Measurements from ENCODE around the gene OSBPL5. TPM values are rescaled to one million over a fixed set of nuclear protein-coding genes. Genes with fewer than 3 reads are reported as not detected.

OSBPL5 gene
- total and polyA plus RNA-seq, 4 experiments from 2014 or later, result 0.75 to 5.2 (median 2.9) TPM

- no peaks in the 10 kb centered on the region for H3K4me1 Mint-ChIP-seq
- no peak for DNase-seq
- CTCF ChIA-PET (ENCODE audit: partially characterized antibody), result no interaction called here
- no peaks in the 10 kb centered on the region for H3K36me3 Mint-ChIP-seq
- H3K27ac ChIP-seq (ENCODE audit: low read depth, low read length), result no peak overlapping the region
- H3K27ac Mint-ChIP-seq, result no peak overlapping the region
- POLR2A ChIA-PET (ENCODE audit: partially characterized antibody), result no interaction called here
- no peaks in the 10 kb centered on the region for H3K27me3 ChIP-seq (ENCODE audit: insufficient read depth, low read length)
- no peaks in the 10 kb centered on the region for H3K27me3 Mint-ChIP-seq
- H3K4me3 Mint-ChIP-seq, result no peak overlapping the region
- H3K4me3 ChIP-seq (ENCODE audit: low read length in 2 of 2), result no peak overlapping the region
- H3K9me3 Mint-ChIP-seq, result no peaks in the 10 kb centered on the region
- H3K9me3 ChIP-seq (ENCODE audit: control insufficient read depth in 1 of 2, low read length in 2 of 2), result no peaks in the 10 kb centered on the region
- intact Hi-C loops (cut with micrococcal nuclease), result no loop called here
- H3K4me1 ChIP-seq (ENCODE audit: insufficient read depth, low read length), result no peaks in the 10 kb centered on the region
- no peaks in the 10 kb centered on the region for H3K36me3 ChIP-seq (ENCODE audit: insufficient read depth, low read length)
Measured at GRCh38 chr11:3104961-3105790, 59.9 kb downstream of the OSBPL5 start.

- DNase-seq, result no peak
- CTCF ChIA-PET (ENCODE audit: partially characterized antibody), result no interaction called here
- POLR2A ChIA-PET (ENCODE audit: partially characterized antibody), result no interaction called here
Measured at GRCh38 chr11:3104051-3104714, 60.9 kb downstream of the OSBPL5 start.

GRCh38 chr11:3103076-3103475 lies 62.0 kb downstream of the OSBPL5 start:
- Mint-ChIP-seq H3K27ac (no peak overlapping the region), H3K4me1 (peaks cover 3 to 12% (median 8%) of the 10 kb centered on the region in 4 donors), H3K4me3 (no peak overlapping the region), H3K27me3 (no peaks in the 10 kb centered on the region), H3K36me3 (no peaks in the 10 kb centered on the region), H3K9me3 (no peaks in the 10 kb centered on the region)
- H3K4me3 ChIP-seq (ENCODE audit: low read length in 2 of 2), result no peak overlapping the region
- H3K9me3 ChIP-seq (ENCODE audit: control insufficient read depth in 1 of 2, low read length in 2 of 2), result no peaks in the 10 kb centered on the region
- no peaks in the 10 kb centered on the region for H3K36me3 ChIP-seq (ENCODE audit: insufficient read depth, low read length)
- H3K27ac ChIP-seq (ENCODE audit: low read depth, low read length), result no peak overlapping the region
- DNase-seq, result no peak
- intact Hi-C loops (cut with micrococcal nuclease), result no loop called here
- CTCF ChIA-PET (ENCODE audit: partially characterized antibody), result no interaction called here
- POLR2A ChIA-PET (ENCODE audit: partially characterized antibody), result no interaction called here
- H3K27me3 ChIP-seq (ENCODE audit: insufficient read depth, low read length), result no peaks in the 10 kb centered on the region
- H3K4me1 ChIP-seq (ENCODE audit: insufficient read depth, low read length), result no peaks in the 10 kb centered on the region

More at GRCh38 chr11:3104051-3104714, 60.9 kb downstream of the OSBPL5 start:
- Histone ChIP-seq H3K27ac (ENCODE audit: low read depth, low read length) (no peak overlapping the region), H3K4me3 (ENCODE audit: low read length in 2 of 2) (no peak overlapping the region), H3K4me1 (ENCODE audit: insufficient read depth, low read length) (no peaks in the 10 kb centered on the region), H3K36me3 (ENCODE audit: insufficient read depth, low read length) (no peaks in the 10 kb centered on the region), H3K27me3 (ENCODE audit: insufficient read depth, low read length) (no peaks in the 10 kb centered on the region), H3K9me3 (ENCODE audit: control insufficient read depth in 1 of 2, low read length in 2 of 2) (no peaks in the 10 kb centered on the region)
- no peaks in the 10 kb centered on the region for H3K36me3 Mint-ChIP-seq
- H3K4me3 Mint-ChIP-seq, result no peak overlapping the region
- H3K27me3 Mint-ChIP-seq, result no peaks in the 10 kb centered on the region
- intact Hi-C loops (cut with micrococcal nuclease), result no loop called here
- no peak overlapping the region for H3K27ac Mint-ChIP-seq
- no peaks in the 10 kb centered on the region for H3K9me3 Mint-ChIP-seq
- peaks cover 0 to 5% (median 5%) of the 10 kb centered on the region in 4 donors for H3K4me1 Mint-ChIP-seq

GRCh38 chr11:3102641-3102921 lies 62.5 kb downstream of the OSBPL5 start:
- intact Hi-C loops (cut with micrococcal nuclease), result no loop called here
- Mint-ChIP-seq H3K9me3 (no peaks in the 10 kb centered on the region), H3K27ac (no peak overlapping the region), H3K36me3 (no peaks in the 10 kb centered on the region), H3K4me3 (no peak overlapping the region), H3K27me3 (no peaks in the 10 kb centered on the region), H3K4me1 (peaks cover 4 to 14% (median 8%) of the 10 kb centered on the region in 4 donors)
- no peaks in the 10 kb centered on the region for H3K27me3 ChIP-seq (ENCODE audit: insufficient read depth, low read length)
- ChIA-PET CTCF (ENCODE audit: partially characterized antibody) (interaction anchor here (0.7 kb wide), 1 partner anchor 11 kb away, joined by 3 read pairs; no protein-coding TSS in a partner anchor), POLR2A (ENCODE audit: partially characterized antibody) (no interaction called here)
- no peak overlapping the region for H3K27ac ChIP-seq (ENCODE audit: low read depth, low read length)
- no peak overlapping the region for H3K4me3 ChIP-seq (ENCODE audit: low read length in 2 of 2)
- no peaks in the 10 kb centered on the region for H3K36me3 ChIP-seq (ENCODE audit: insufficient read depth, low read length)
- H3K9me3 ChIP-seq (ENCODE audit: control insufficient read depth in 1 of 2, low read length in 2 of 2), result no peaks in the 10 kb centered on the region
- no peak for DNase-seq
- H3K4me1 ChIP-seq (ENCODE audit: insufficient read depth, low read length), result no peaks in the 10 kb centered on the region

- Mint-ChIP-seq H3K27ac (no peak overlapping the region), H3K4me3 (no peak overlapping the region)
Measured at GRCh38 chr11:3101921-3102640, 63.0 kb downstream of the OSBPL5 start.

GRCh38 chr11:3099178-3099577 lies 65.9 kb downstream of the OSBPL5 start:
- Mint-ChIP-seq H3K27ac (peak overlapping the region in 3 of 7 donors; percentile 41 to 79 (median 44)), H3K36me3 (no peaks in the 10 kb centered on the region), H3K27me3 (peaks cover 0 to 3% of the 10 kb centered on the region in 2 donors), H3K4me3 (no peak overlapping the region), H3K9me3 (no peaks in the 10 kb centered on the region), H3K4me1 (peaks cover 6 to 14% (median 8%) of the 10 kb centered on the region in 4 donors)
- ChIA-PET POLR2A (ENCODE audit: partially characterized antibody) (no interaction called here), CTCF (ENCODE audit: partially characterized antibody) (interaction anchor here (0.8 kb wide), 1 partner anchor 50 kb away, joined by 3 read pairs; no protein-coding TSS in a partner anchor)
- intact Hi-C loops (cut with micrococcal nuclease), result no loop called here
- Histone ChIP-seq H3K36me3 (ENCODE audit: insufficient read depth, low read length) (no peaks in the 10 kb centered on the region), H3K27me3 (ENCODE audit: insufficient read depth, low read length) (no peaks in the 10 kb centered on the region), H3K4me3 (ENCODE audit: low read length in 2 of 2) (no peak overlapping the region), H3K4me1 (ENCODE audit: insufficient read depth, low read length) (no peaks in the 10 kb centered on the region), H3K9me3 (ENCODE audit: control insufficient read depth in 1 of 2, low read length in 2 of 2) (no peaks in the 10 kb centered on the region), H3K27ac (ENCODE audit: low read depth, low read length) (no peak overlapping the region)
- no peak for DNase-seq

More at GRCh38 chr11:3101921-3102640, 63.0 kb downstream of the OSBPL5 start:
- Histone ChIP-seq H3K36me3 (ENCODE audit: insufficient read depth, low read length) (no peaks in the 10 kb centered on the region), H3K27ac (ENCODE audit: low read depth, low read length) (no peak overlapping the region), H3K27me3 (ENCODE audit: insufficient read depth, low read length) (no peaks in the 10 kb centered on the region), H3K4me1 (ENCODE audit: insufficient read depth, low read length) (no peaks in the 10 kb centered on the region), H3K4me3 (ENCODE audit: low read length in 2 of 2) (no peak overlapping the region), H3K9me3 (ENCODE audit: control insufficient read depth in 1 of 2, low read length in 2 of 2) (no peaks in the 10 kb centered on the region)
- POLR2A ChIA-PET (ENCODE audit: partially characterized antibody), result no interaction called here
- intact Hi-C loops (cut with micrococcal nuclease), result no loop called here
- no peaks in the 10 kb centered on the region for H3K27me3 Mint-ChIP-seq
- no peaks in the 10 kb centered on the region for H3K36me3 Mint-ChIP-seq
- no peak for DNase-seq
- CTCF ChIA-PET (ENCODE audit: partially characterized antibody), result interaction anchor here (0.7 kb wide), 1 partner anchor 10 kb away, joined by 3 read pairs; no protein-coding TSS in a partner anchor
- H3K4me1 Mint-ChIP-seq, result peaks cover 6 to 14% (median 8%) of the 10 kb centered on the region in 4 donors
- H3K9me3 Mint-ChIP-seq, result no peaks in the 10 kb centered on the region

GRCh38 chr11:3096909-3097530 lies 68.1 kb downstream of the OSBPL5 start:
- no peaks in the 10 kb centered on the region for H3K9me3 Mint-ChIP-seq
- peaks cover 6 to 14% (median 8%) of the 10 kb centered on the region in 4 donors for H3K4me1 Mint-ChIP-seq
- Histone ChIP-seq H3K9me3 (ENCODE audit: control insufficient read depth in 1 of 2, low read length in 2 of 2) (no peaks in the 10 kb centered on the region), H3K27me3 (ENCODE audit: insufficient read depth, low read length) (no peaks in the 10 kb centered on the region), H3K36me3 (ENCODE audit: insufficient read depth, low read length) (no peaks in the 10 kb centered on the region), H3K4me3 (ENCODE audit: low read length in 2 of 2) (no peak overlapping the region), H3K27ac (ENCODE audit: low read depth, low read length) (no peak overlapping the region), H3K4me1 (ENCODE audit: insufficient read depth, low read length) (no peaks in the 10 kb centered on the region)
- no peaks in the 10 kb centered on the region for H3K36me3 Mint-ChIP-seq
- no peak for DNase-seq
- CTCF ChIA-PET (ENCODE audit: partially characterized antibody), result interaction anchor here (1.4 kb wide), 1 partner anchor 8 kb away, joined by 3 read pairs; no protein-coding TSS in a partner anchor
- H3K27me3 Mint-ChIP-seq, result peaks cover 0 to 3% of the 10 kb centered on the region in 2 donors
- POLR2A ChIA-PET (ENCODE audit: partially characterized antibody), result no interaction called here
- intact Hi-C loops (cut with micrococcal nuclease), result no loop called here
- H3K4me3 Mint-ChIP-seq, result no peak overlapping the region
- H3K27ac Mint-ChIP-seq, result peak overlapping the region in 2 of 7 donors; percentile 8 to 19
